ENCODE data around the gene NPTX2.

The NPTX2 gene

GRCh38 chr7:98674881-98675280 is 57.8 kb downstream of the NPTX2 start:
- no peak for DNase-seq
- TF ChIP-seq GATA1 (IDR thresholded peaks at IDR 0.05; ENCODE audit: low read depth, low read length): no peak
- TF ChIP-seq POLR2A (IDR thresholded peaks at IDR 0.05; ENCODE audit: low read length): no peak

- TF ChIP-seq GATA1 (IDR thresholded peaks at IDR 0.05; ENCODE audit: low read depth, low read length) (no peak), POLR2A (IDR thresholded peaks at IDR 0.05; ENCODE audit: low read length) (no peak)
- no peak for DNase-seq
Measured at GRCh38 chr7:98678215-98678614, 61.1 kb downstream of the NPTX2 start.

All from erythroblast (primary cell).